IPS DF 4.7 (cell line): ENCODE results near the gene GPR42.

Experiments used
- DNase-seq: peaks from one replicate; pipeline ENCODE4 v3.0.0-alpha.2; 2013; ENCODE audit warnings: low spot score; ENCODE audit errors: extremely low read depth

Gene GPR42

GRCh38 chr19:35370722-35371121 lies at the start of gene GPR42:
Gene GPR42, plus strand, starts transcription at chr19:35371068. Its CDS starts 292 bp downstream, at chr19:35371360.
- no peak for DNase-seq

- no peak for DNase-seq
Observed at GRCh38 chr19:35321291-35321690, 49.6 kb upstream of the GPR42 start.

GRCh38 chr19:35322014-35322413 lies 48.9 kb upstream of the GPR42 start:
- DNase-seq: no peak

- no peak for DNase-seq
Observed at GRCh38 chr19:35327642-35328041, 43.2 kb upstream of the GPR42 start.

GRCh38 chr19:35328851-35329285 lies 42.0 kb upstream of the GPR42 start, which contains the start of gene CD22:
Gene CD22, plus strand, starts transcription at chr19:35329187. Its CDS starts 2,854 bp downstream, at chr19:35332041.
- no peak for DNase-seq

GRCh38 chr19:35329323-35329722 lies 41.5 kb upstream of the GPR42 start:
- no peak for DNase-seq

- DNase-seq: no peak
Observed at GRCh38 chr19:35330475-35330874, 40.4 kb upstream of the GPR42 start.

GRCh38 chr19:35331551-35332214 lies 39.2 kb upstream of the GPR42 start:
- DNase-seq: no peak

- DNase-seq: no peak
Observed at GRCh38 chr19:35332817-35333216, 38.1 kb upstream of the GPR42 start.

GRCh38 chr19:35334144-35334753 lies 36.6 kb upstream of the GPR42 start:
- no peak for DNase-seq

GRCh38 chr19:35336166-35336955 lies 34.5 kb upstream of the GPR42 start:
- DNase-seq: no peak

GRCh38 chr19:35337097-35337983 lies 33.5 kb upstream of the GPR42 start:
- no peak for DNase-seq

- no peak for DNase-seq
Observed at GRCh38 chr19:35337984-35338296, 32.9 kb upstream of the GPR42 start.

GRCh38 chr19:35340431-35340830 lies 30.4 kb upstream of the GPR42 start:
- no peak for DNase-seq

- no peak for DNase-seq
Observed at GRCh38 chr19:35341006-35341405, 29.9 kb upstream of the GPR42 start.

GRCh38 chr19:35341565-35342225 lies 29.2 kb upstream of the GPR42 start:
- no peak for DNase-seq

GRCh38 chr19:35342430-35342829 lies 28.4 kb upstream of the GPR42 start:
- no peak for DNase-seq

GRCh38 chr19:35344511-35345031 lies 26.3 kb upstream of the GPR42 start:
- no peak for DNase-seq

GRCh38 chr19:35345671-35346111 lies 25.2 kb upstream of the GPR42 start:
- no peak for DNase-seq

- DNase-seq: no peak
Observed at GRCh38 chr19:35346193-35347052, 24.4 kb upstream of the GPR42 start.
